Erythroblast (primary cell): ENCODE data around the gene KCNAB2.

Experiments
- GATA1 ChIP-seq: IDR thresholded peaks from 2 replicates; pipeline ENCODE4 v1.6.1; 2011; ENCODE audit warnings: low read depth, mild to moderate bottlenecking, control low read depth, low read length, moderate library complexity
- POLR2A ChIP-seq: IDR thresholded peaks from 2 replicates; pipeline ENCODE4 v1.6.1; 2011; ENCODE audit warnings: mild to moderate bottlenecking, low read length

- TF ChIP-seq POLR2A (no peak), GATA1 (no peak)
Observed at GRCh38 chr1:6131561-6131960, 85.9 kb downstream of the KCNAB2 start.
